Measurements from ENCODE around the gene STK32A. TPM values are rescaled to one million over a fixed set of nuclear protein-coding genes. Genes with fewer than 3 reads are reported as not detected.

Gene STK32A
- total and polyA plus RNA-seq, 9 of the 15 experiments (the other 6 are each of a cell fraction or from before 2014, with no cell fraction given), result not detected

DNA sequence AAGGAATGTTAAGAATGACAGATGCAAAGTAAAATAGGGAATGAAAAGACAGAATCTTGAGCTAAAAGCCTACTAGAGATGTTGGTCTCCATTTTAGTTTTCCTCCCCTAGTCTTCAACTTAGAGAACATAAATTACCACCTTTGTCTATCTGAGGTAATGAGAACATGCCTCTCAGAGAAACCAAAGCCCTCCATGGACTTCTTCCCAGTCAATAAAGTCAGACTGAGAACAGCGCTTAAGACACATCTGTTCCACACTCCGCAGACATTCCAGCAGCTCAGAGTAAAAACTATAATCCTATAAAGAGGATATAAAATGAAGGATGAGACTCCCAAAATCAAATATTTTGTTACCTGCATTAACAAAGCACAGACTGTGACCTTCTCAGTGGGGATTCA, 195.8 kb downstream of the STK32A start:
- no peak overlapping the region for H3K4me3 ChIP-seq
- H3K27ac ChIP-seq (ENCODE audit: extremely low read depth, low read depth, low read length), result no peak overlapping the region
- BruUV-seq (replicated peaks), result no TSS peak
- no peak overlapping the region for H2AFZ ChIP-seq (ENCODE audit: low read depth, low read length)
- H3K36me3 ChIP-seq (ENCODE audit: control insufficient read depth, insufficient read depth, low read length), result no peaks in the 10 kb centered on the region
- DNase-seq (ENCODE audit: extremely low read depth in 1 of 4, low spot score in 3 of 4), result no peak
- H3K9ac ChIP-seq (ENCODE audit: insufficient read depth in 1 of 2, low read depth in 2 of 2, low read length in 2 of 2), result no peak overlapping the region
- FAIRE-seq, result no peak
- TF ChIP-seq, protein P1, sequence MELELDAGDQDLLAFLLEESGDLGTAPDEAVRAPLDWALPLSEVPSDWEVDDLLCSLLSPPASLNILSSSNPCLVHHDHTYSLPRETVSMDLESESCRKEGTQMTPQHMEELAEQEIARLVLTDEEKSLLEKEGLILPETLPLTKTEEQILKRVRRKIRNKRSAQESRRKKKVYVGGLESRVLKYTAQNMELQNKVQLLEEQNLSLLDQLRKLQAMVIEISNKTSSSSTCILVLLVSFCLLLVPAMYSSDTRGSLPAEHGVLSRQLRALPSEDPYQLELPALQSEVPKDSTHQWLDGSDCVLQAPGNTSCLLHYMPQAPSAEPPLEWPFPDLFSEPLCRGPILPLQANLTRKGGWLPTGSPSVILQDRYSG (tag; conservative IDR thresholded peaks at IDR 0.05; ENCODE audit: low read depth), result no peak
- no peak for TF ChIP-seq HIVEP1 (CRISPR knock-in tag; IDR thresholded peaks at IDR 0.05)
- TF ChIP-seq ILF3 (IDR thresholded peaks at IDR 0.05; ENCODE audit: borderline replicate concordance), result no peak
- no peak for TF ChIP-seq PHF20 (IDR thresholded peaks at IDR 0.05; ENCODE audit: partially characterized antibody)
- no peak for TF ChIP-seq HOXB6 (CRISPR knock-in tag; IDR thresholded peaks at IDR 0.05; ENCODE audit: borderline replicate concordance)
- TF ChIP-seq GATAD2A (IDR thresholded peaks at IDR 0.05), result no peak
- TF ChIP-seq ZNF324 (CRISPR knock-in tag; IDR thresholded peaks at IDR 0.05), result no peak
- no peak for TF ChIP-seq ZNF282 (CRISPR knock-in tag; IDR thresholded peaks at IDR 0.05)
- no peak for TF ChIP-seq SMARCE1 (IDR thresholded peaks at IDR 0.05)
- no peak for TF ChIP-seq USF1 (CRISPR knock-in tag; IDR thresholded peaks at IDR 0.05)
- no peak for TF ChIP-seq ZNF79 (CRISPR knock-in tag; IDR thresholded peaks at IDR 0.05; ENCODE audit: low read depth)
- WGBS (ENCODE audit: insufficient coverage, low coverage, missing lambda C conversion rate), result 0% methylated on average over 2 of the region's 2 CpGs
- H3K4me1 ChIP-seq (replicated peaks in 1 of 2; ENCODE audit: control insufficient read depth in 2 of 2, insufficient read depth in 2 of 2, low read length in 2 of 2), result no peaks in the 10 kb centered on the region
- no peaks in the 10 kb centered on the region for H3K9me1 ChIP-seq (ENCODE audit: control insufficient read depth, insufficient read depth, low read length)
- ChIA-PET CTCF (ENCODE audit: low intra/inter-chr PET ratio) (no interaction called here), POLR2A (no interaction called here)
- no peaks in the 10 kb centered on the region for H4K20me1 ChIP-seq (replicated peaks; ENCODE audit: control insufficient read depth, insufficient read depth, low read length)
- H3K9me3 ChIP-seq (replicated peaks; ENCODE audit: control insufficient read depth, insufficient read depth, low read depth, low read length), result no peaks in the 10 kb centered on the region
- intact Hi-C loops (cut with micrococcal nuclease) (no loop called here), in situ Hi-C loops (cut with MboI) (no loop called here)
- H3K27me3 ChIP-seq (ENCODE audit: control insufficient read depth in 2 of 2, insufficient read depth in 2 of 2, low read length in 2 of 2), result no peaks in the 10 kb centered on the region
- ATAC-seq, result no peak
- H3K79me2 ChIP-seq (ENCODE audit: control insufficient read depth, insufficient read depth, low read length), result no peaks in the 10 kb centered on the region
- no peak overlapping the region for H3K4me2 ChIP-seq (ENCODE audit: insufficient read depth, low read length)
